D721Med (cell line): ENCODE measurements around the gene ADCY5.

Source experiments
- DNase-seq: peaks from one replicate; pipeline ENCODE4 v3.0.0; 2011; ENCODE audit warnings: low spot score; ENCODE audit not compliant: insufficient read length
- FAIRE-seq: peaks from 2 replicates; lab custom pipeline; 2011; peaks lifted over from hg19 to GRCh38; lab: Jason Lieb, UNC
- CTCF ChIP-seq: IDR thresholded peaks from 2 replicates; pipeline ENCODE4 v1.5.1; 2012; ENCODE audit warnings: mild to moderate bottlenecking, control low read depth; ENCODE audit not compliant: insufficient read depth; ENCODE audit errors: missing control alignments

Gene ADCY5

DNA sequence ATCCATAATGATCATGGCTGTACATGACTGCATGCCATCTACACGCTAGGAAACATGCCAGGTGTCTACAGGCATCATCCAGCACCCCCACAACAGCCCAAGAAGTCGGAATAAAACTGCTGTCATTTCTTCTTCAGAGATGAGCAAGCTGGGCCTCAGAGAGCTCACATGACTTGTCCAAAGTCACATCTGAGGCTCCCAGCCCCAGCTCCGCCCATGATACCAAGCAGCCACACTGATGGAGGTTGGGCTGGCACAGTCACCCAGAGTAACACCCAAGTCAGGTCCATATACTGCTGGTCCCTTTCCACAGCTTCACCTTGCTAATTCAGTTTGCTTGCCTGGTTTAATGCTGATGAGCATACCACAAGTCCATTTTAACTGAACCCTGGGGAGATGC is 130.5 kb downstream of the ADCY5 start:
- TF ChIP-seq CTCF: no peak
- no peak for FAIRE-seq
- no peak for DNase-seq

DNA sequence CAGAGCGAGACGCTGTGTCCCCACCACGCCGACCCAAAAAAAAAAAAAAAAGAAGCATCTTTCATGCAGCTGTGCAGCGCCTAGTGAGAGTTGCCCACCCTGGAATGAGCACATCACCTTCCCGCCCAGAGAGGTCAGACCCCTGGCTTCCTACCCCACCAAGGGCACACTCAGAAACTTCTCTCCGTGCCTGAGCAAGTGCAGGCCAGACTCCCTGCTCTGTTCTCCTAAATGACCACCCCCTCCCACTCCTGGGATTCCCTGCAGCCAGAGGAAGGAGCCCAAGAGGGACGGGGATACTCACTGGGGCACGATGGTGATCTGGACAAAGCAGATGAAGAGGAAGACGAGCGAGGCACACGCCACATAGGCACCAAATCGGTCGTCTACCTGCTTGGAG is 131.2 kb downstream of the ADCY5 start:
- TF ChIP-seq CTCF: no peak

GRCh38 chr3:123315271-123315595 is 133.7 kb downstream of the ADCY5 start:
- no peak for FAIRE-seq
- TF ChIP-seq CTCF: no peak
- DNase-seq: no peak

More for the DNA sequence above, 131.2 kb downstream of the ADCY5 start:
- FAIRE-seq (no peak), DNase-seq (no peak)

- TF ChIP-seq CTCF: no peak
- DNase-seq (no peak), FAIRE-seq (no peak)
Observed at GRCh38 chr3:123314359-123315270, 134.3 kb downstream of the ADCY5 start.

GRCh38 chr3:123313889-123314288 is 135.0 kb downstream of the ADCY5 start:
- DNase-seq (no peak), FAIRE-seq (no peak)
- TF ChIP-seq CTCF: no peak

DNA sequence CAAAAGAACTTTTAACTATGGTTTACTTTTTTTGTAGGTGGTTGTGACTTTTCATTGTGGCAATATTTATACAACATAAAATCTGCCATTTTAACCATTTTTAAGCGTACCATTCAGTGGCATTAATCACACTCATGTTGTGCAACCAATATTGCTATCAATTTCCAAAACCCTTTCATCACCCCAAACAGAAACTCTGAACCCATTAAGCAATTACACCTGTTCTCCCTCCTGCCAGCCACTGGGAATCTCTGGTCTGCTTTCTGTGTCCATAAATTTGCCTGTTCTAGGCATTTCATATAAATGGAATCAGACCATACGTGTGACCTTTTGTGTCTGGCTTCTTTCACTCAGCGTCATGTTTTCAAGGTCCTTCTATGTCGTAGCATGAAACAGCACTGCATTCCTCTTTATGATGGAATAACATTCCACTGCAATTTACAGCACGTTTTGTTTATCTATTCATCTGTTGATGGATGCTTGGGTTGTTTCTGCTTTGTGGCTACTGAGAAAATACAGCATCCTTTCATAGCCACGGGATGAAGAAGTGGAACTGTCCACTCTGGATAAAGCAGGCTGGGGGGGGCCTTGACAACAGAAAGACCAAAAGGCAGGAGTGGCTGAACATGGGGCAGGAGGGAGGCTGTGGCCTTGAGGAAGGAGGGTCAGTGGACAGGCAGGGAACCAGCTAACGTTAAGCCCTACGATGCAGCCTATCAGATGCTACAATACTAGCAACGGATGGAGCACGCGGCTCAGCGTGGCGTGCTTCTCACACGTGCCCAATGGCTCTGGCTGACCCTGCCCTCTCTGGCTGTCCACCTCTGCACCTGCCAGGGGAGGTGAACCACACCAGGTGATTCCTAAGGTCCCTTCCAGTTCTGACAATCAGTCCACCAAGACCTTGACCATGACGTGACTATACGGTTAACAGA is 136.3 kb downstream of the ADCY5 start:
- FAIRE-seq (no peak), DNase-seq (no peak)
- no peak for TF ChIP-seq CTCF

DNA sequence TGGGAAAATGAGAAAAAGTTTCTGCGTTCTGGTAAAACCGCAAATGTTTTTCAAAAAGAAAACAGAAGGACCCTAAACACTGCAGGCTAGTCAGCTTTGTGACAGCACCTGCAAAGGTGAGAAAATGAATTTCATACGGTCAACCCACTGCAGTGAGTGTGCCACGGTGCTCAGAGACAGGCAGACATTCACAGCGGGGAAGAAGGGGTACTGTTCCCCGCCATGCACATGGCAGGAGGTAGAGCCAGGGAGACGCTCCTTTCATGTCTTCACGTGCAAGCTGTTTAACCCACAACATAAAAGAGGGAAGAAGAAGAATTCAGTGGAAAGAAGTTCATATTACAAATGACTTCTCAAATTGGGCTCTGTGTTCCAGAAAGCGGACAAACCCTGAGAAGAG is 137.7 kb downstream of the ADCY5 start:
- no peak for TF ChIP-seq CTCF
- FAIRE-seq (no peak), DNase-seq (no peak)
